ENCODE measurements around the gene CPNE6. TPM values are rescaled to one million over a fixed set of nuclear protein-coding genes. Genes with fewer than 3 reads are reported as not detected.

CPNE6 gene
- total and polyA plus RNA-seq, 2 donors from 2014 or later = 0.19 to 3.4 TPM

- H3K4me1 ChIP-seq (ENCODE audit: control insufficient read depth in 2 of 3, insufficient read depth in 2 of 3, low read depth in 1 of 3, low read length in 3 of 3) = peaks cover 3 to 5% (median 5%) of the 10 kb centered on the region in 3 donors
- FAIRE-seq = no peak
- no peaks in the 10 kb centered on the region for H3K36me3 ChIP-seq (ENCODE audit: control insufficient read depth in 2 of 3, insufficient read depth in 3 of 3, low read length in 3 of 3)
- no peak overlapping the region for H3K4me3 ChIP-seq (ENCODE audit: low read length in 3 of 3)
- H3K27me3 ChIP-seq (ENCODE audit: control insufficient read depth, insufficient read depth, low read length) = no peaks in the 10 kb centered on the region
- H3K9me3 ChIP-seq (ENCODE audit: control insufficient read depth in 2 of 3, insufficient read depth in 1 of 3, low read length in 3 of 3) = no peaks in the 10 kb centered on the region
- peak in 4 of 5 donors; percentile 40 to 73 (median 52) for DNase-seq
- no peak for TF ChIP-seq CTCF (IDR thresholded peaks at IDR 0.05; ENCODE audit: borderline replicate concordance, extremely low read depth, insufficient read depth)
- intact Hi-C loops (cut with DNase I) = no loop called here
- no peak overlapping the region for H3K27ac ChIP-seq (ENCODE audit: low read depth in 2 of 2, low read length in 2 of 2)
- no peak overlapping the region for H3K9ac ChIP-seq (ENCODE audit: low read length in 3 of 3)
Measured at GRCh38 chr14:24079491-24080141, 8.3 kb downstream of the CPNE6 start.

- Histone ChIP-seq H3K4me3 (ENCODE audit: low read length in 3 of 3) (no peak overlapping the region), H3K27me3 (ENCODE audit: control insufficient read depth, insufficient read depth, low read length) (no peaks in the 10 kb centered on the region), H3K9me3 (ENCODE audit: control insufficient read depth in 2 of 3, insufficient read depth in 1 of 3, low read length in 3 of 3) (no peaks in the 10 kb centered on the region), H3K9ac (ENCODE audit: low read length in 3 of 3) (peak overlapping the region in 1 of 3 donors; percentile 66), H3K27ac (ENCODE audit: low read depth in 2 of 2, low read length in 2 of 2) (no peak overlapping the region), H3K4me1 (ENCODE audit: control insufficient read depth in 2 of 3, insufficient read depth in 2 of 3, low read depth in 1 of 3, low read length in 3 of 3) (peaks cover 3 to 5% (median 5%) of the 10 kb centered on the region in 3 donors), H3K36me3 (ENCODE audit: control insufficient read depth in 2 of 3, insufficient read depth in 3 of 3, low read length in 3 of 3) (no peaks in the 10 kb centered on the region)
- DNase-seq (no peak), FAIRE-seq (no peak)
- TF ChIP-seq CTCF (IDR thresholded peaks at IDR 0.05; ENCODE audit: borderline replicate concordance, extremely low read depth, insufficient read depth) = no peak
- intact Hi-C loops (cut with DNase I) = no loop called here
Measured at GRCh38 chr14:24080142-24080530, 8.8 kb downstream of the CPNE6 start.

- H3K27me3 ChIP-seq (ENCODE audit: control insufficient read depth, insufficient read depth, low read length) = no peaks in the 10 kb centered on the region
- DNase-seq (peak; percentile 51 to 90 (median 61)), FAIRE-seq (no peak)
- H3K4me3 ChIP-seq (ENCODE audit: low read length in 3 of 3) = peak overlapping the region; percentile 35 to 56 (median 52)
- TF ChIP-seq CTCF (IDR thresholded peaks at IDR 0.05; ENCODE audit: borderline replicate concordance, extremely low read depth, insufficient read depth) = no peak
- H3K9me3 ChIP-seq (ENCODE audit: control insufficient read depth in 2 of 3, insufficient read depth in 1 of 3, low read length in 3 of 3) = no peaks in the 10 kb centered on the region
- H3K4me1 ChIP-seq (ENCODE audit: control insufficient read depth in 2 of 3, insufficient read depth in 2 of 3, low read depth in 1 of 3, low read length in 3 of 3) = peaks cover 3 to 5% (median 5%) of the 10 kb centered on the region in 3 donors
- no peaks in the 10 kb centered on the region for H3K36me3 ChIP-seq (ENCODE audit: control insufficient read depth in 2 of 3, insufficient read depth in 3 of 3, low read length in 3 of 3)
- H3K27ac ChIP-seq (ENCODE audit: low read depth in 2 of 2, low read length in 2 of 2) = peak overlapping the region; percentile 32 to 76
- intact Hi-C loops (cut with DNase I) = no loop called here
- H3K9ac ChIP-seq (ENCODE audit: low read length in 3 of 3) = peak overlapping the region in 1 of 3 donors; percentile 66
Measured at GRCh38 chr14:24080888-24081738, 9.8 kb downstream of the CPNE6 start.
